LHCN-M2 (cell line): ENCODE results near the gene SUMO4. TPM values are rescaled to one million over a fixed set of nuclear protein-coding genes. Genes with fewer than 3 reads are reported as not detected.

Experiments used
- total RNA-seq: library from RNA; depleted of rRNA; stranded (reverse); fragments of >200 nt; gene quantifications from 2 replicates; pipeline ENCODE4 v1.2.3, GENCODE V29; 2014; rRNA removed

Gene SUMO4
- total RNA-seq, 1 experiment from 2014 or later, result 0.34 TPM

Other genes with a start within 250 kb of the SUMO4 start
- 18.1 and 23.1 TPM in 2 replicates for gene TAB2, start 82.5 kb upstream of the SUMO4 start, total RNA-seq
- 0.06 TPM in 1 of 2 replicates, not detected in the other for gene ZC3H12D, start 84.8 kb downstream of the SUMO4 start, total RNA-seq
- 34.8 and 35.9 TPM in 2 replicates for gene PPIL4, start 145.8 kb downstream of the SUMO4 start, total RNA-seq
- gene GINM1, start 166.1 kb downstream of the SUMO4 start, total RNA-seq, result 47.9 and 54.2 TPM in 2 replicates
- 20.6 and 23.3 TPM in 2 replicates for gene KATNA1, start 248.5 kb downstream of the SUMO4 start, total RNA-seq